K562 (cell line): ENCODE measurements around the gene LRRC47. TPM values are rescaled to one million over a fixed set of nuclear protein-coding genes. Genes with fewer than 3 reads are reported as not detected.

Source experiments
- ATAC-seq: fragments of 200-7000 bp; cut with Tn5 transposase; 3 replicates; pipeline ENCODE4 v1.9.1; 2020; ENCODE audit warnings: moderate library complexity
- BruUV-seq: library from RNA; stranded (reverse); fragments of 400-500 nt; replicated peaks from 2 replicates; lab custom pipeline; 2021; lab: Mats Ljungman, UMichigan
- CTCF ChIA-PET: fragments of 300-600 bp; formaldehyde crosslinking; extraction: SDS; loops from one replicate; lab custom pipeline; 2021; ENCODE audit warnings: low intra/inter-chr PET ratio; lab: Yijun Ruan, JAX
- POLR2A ChIA-PET: fragments of 300-600, 350-650 bp; sonication (Branson Sonifier 250); formaldehyde crosslinking; extraction: SDS; loops from one replicate; lab custom pipeline; 2021; ENCODE audit warnings: antibody characterized with exemption, inconsistent platforms; lab: Yijun Ruan, JAX
- DNase-seq, 4 experiments: peaks; one replicate each; pipeline versions ENCODE4 v3.0.0 to v3.0.0-alpha.2; 2011 to 2018; ENCODE audit warnings: low spot score in 3 of 4, mixed read lengths in 3 of 4; ENCODE audit errors: extremely low read depth in 1 of 4
- FAIRE-seq: peaks from 2 replicates; lab custom pipeline; 2011; peaks lifted over from hg19 to GRCh38; lab: Jason Lieb, UNC
- H2AFZ ChIP-seq: 2 replicates; pipeline ENCODE4 v1.6.0; 2011; ENCODE audit warnings: low read depth, low read length, control low read depth, inconsistent platforms
- H3K27ac ChIP-seq: fragments of 200-600 bp; 3 replicates; pipeline ENCODE4 v1.8.0; 2011; ENCODE audit warnings: low read depth, mild to moderate bottlenecking, control low read depth, inconsistent platforms, low read length, moderate library complexity, mixed read lengths; ENCODE audit errors: extremely low read depth
- H3K27me3 ChIP-seq, 2 experiments: fragments of 300-600 bp in 1 of 2; 2 replicates in 1 of 2; 3 replicates in 1 of 2; pipeline versions ENCODE4 v1.6.0 to v1.8.0; 2011; ENCODE audit warnings: inconsistent platforms in 2 of 2, low read length in 2 of 2, mild to moderate bottlenecking in 1 of 2, mixed read lengths in 1 of 2, moderate library complexity in 1 of 2; ENCODE audit not compliant: control insufficient read depth in 2 of 2, insufficient read depth in 2 of 2
- H3K36me3 ChIP-seq: fragments of 300-600 bp; 3 replicates; pipeline ENCODE4 v1.8.0; 2011; ENCODE audit warnings: mild to moderate bottlenecking, low read length, inconsistent platforms; ENCODE audit not compliant: control insufficient read depth, insufficient read depth
- H3K4me1 ChIP-seq, 2 experiments: fragments of 200-600 bp in 1 of 2; replicated peaks in 1 of 2; 2 replicates in 1 of 2; 3 replicates in 1 of 2; pipeline versions ENCODE4 v1.5.1 to v1.8.0; 2011; ENCODE audit warnings: inconsistent platforms in 2 of 2, low read length in 2 of 2, mild to moderate bottlenecking in 1 of 2, mixed read lengths in 1 of 2, moderate library complexity in 1 of 2; ENCODE audit not compliant: control insufficient read depth in 2 of 2, insufficient read depth in 2 of 2
- H3K4me2 ChIP-seq: 2 replicates; pipeline ENCODE4 v1.6.1; 2011; ENCODE audit warnings: low read length, control low read depth, inconsistent platforms, mixed read lengths; ENCODE audit not compliant: insufficient read depth
- H3K4me3 ChIP-seq: fragments of 200-600 bp; sonication (generic), shearing (Covaris generic); 2 replicates; pipeline ENCODE4 v1.5.1; 2016; ENCODE audit warnings: control low read depth, inconsistent platforms
- H3K79me2 ChIP-seq: fragments of 200-600 bp; 3 replicates; pipeline ENCODE4 v1.8.0; 2011; ENCODE audit warnings: low read length, inconsistent platforms; ENCODE audit not compliant: control insufficient read depth, insufficient read depth
- H3K9ac ChIP-seq, 2 experiments: 2 replicates each; pipeline versions ENCODE4 v1.6.0 to v1.6.1; 2011; ENCODE audit warnings: low read depth in 2 of 2, low read length in 2 of 2, control low read depth in 1 of 2, inconsistent platforms in 1 of 2, mild to moderate bottlenecking in 1 of 2, mixed read lengths in 1 of 2; ENCODE audit not compliant: insufficient read depth in 1 of 2
- H3K9me1 ChIP-seq: one replicate; pipeline ENCODE4 v1.6.0; 2011; ENCODE audit warnings: inconsistent platforms, mild to moderate bottlenecking, low read length, moderate library complexity; ENCODE audit not compliant: control insufficient read depth, insufficient read depth
- H3K9me3 ChIP-seq: replicated peaks from 2 replicates; pipeline ENCODE4 v1.5.1; 2011; ENCODE audit warnings: low read depth, low read length, inconsistent platforms; ENCODE audit not compliant: control insufficient read depth, insufficient read depth
- H4K20me1 ChIP-seq: replicated peaks from 2 replicates; pipeline ENCODE4 v1.6.1; 2011; ENCODE audit warnings: low read length, inconsistent platforms, mixed read lengths; ENCODE audit not compliant: control insufficient read depth, insufficient read depth
- BRCA1 ChIP-seq, 2 experiments: fragments of 450-650 bp in 1 of 2; sonication (generic) in 1 of 2; formaldehyde crosslinking in 1 of 2; IDR thresholded peaks; 2 replicates each; pipeline versions ENCODE4 v1.5.0 to v1.6.1; 2017 to 2020; ENCODE audit warnings: mild to moderate bottlenecking in 1 of 2, missing genetic modification reagents in 1 of 2
- GABPB1 ChIP-seq: sonication (generic); formaldehyde crosslinking; IDR thresholded peaks from 2 replicates; pipeline ENCODE4 v1.8.0; 2022; ENCODE audit warnings: mild to moderate bottlenecking, missing genetic modification reagents
- NR2C1 ChIP-seq, 2 experiments: fragments of 450-650 bp; IDR thresholded peaks; 2 replicates each; pipeline ENCODE4 v1.6.1; 2017; ENCODE audit warnings: mild to moderate bottlenecking in 2 of 2, antibody characterized with exemption in 1 of 2, inconsistent platforms in 1 of 2, missing compliant biosample characterization in 1 of 2, missing genetic modification characterization in 1 of 2
- PHF8 ChIP-seq: fragments of 200-600 bp; sonication (generic); IDR thresholded peaks from 2 replicates; pipeline ENCODE4 v1.6.1; 2012; ENCODE audit warnings: mixed run types, mild to moderate bottlenecking, inconsistent platforms, low read length, moderate library complexity, borderline replicate concordance
- STAG1 ChIP-seq: sonication (generic); formaldehyde crosslinking; IDR thresholded peaks from 2 replicates; pipeline ENCODE4 v1.5.0; 2020; ENCODE audit warnings: missing genetic modification reagents, borderline replicate concordance
- TAF9B ChIP-seq: fragments of 450-650 bp; IDR thresholded peaks from 2 replicates; pipeline ENCODE4 v1.6.1; 2018; ENCODE audit warnings: mild to moderate bottlenecking; ENCODE audit not compliant: partially characterized antibody
- TCFL5 ChIP-seq: fragments of 250-450 bp; sonication (Bioruptor Pico); conservative IDR thresholded peaks from 2 replicates; pipeline ENCODE4 v1.6.1; 2021; ENCODE audit warnings: mild to moderate bottlenecking, moderate library complexity, matching md5 sums
- ZNF146 ChIP-seq: IDR thresholded peaks from one replicate; pipeline ENCODE4 v1.6.1; 2018; ENCODE audit warnings: missing compliant biosample characterization; ENCODE audit not compliant: unreplicated experiment
- ZNF431 ChIP-seq: sonication (generic); formaldehyde crosslinking; IDR thresholded peaks from 2 replicates; pipeline ENCODE4 v1.8.0; 2022; ENCODE audit warnings: mild to moderate bottlenecking, missing genetic modification reagents
- WGBS: fragments of 100-300 bp; shearing (Covaris generic); methylation state at CpG from one replicate; pipeline ENCODE4 v1.1.6; 2016; ENCODE audit warnings: low coverage, mixed read lengths; ENCODE audit not compliant: insufficient coverage; ENCODE audit errors: missing lambda C conversion rate; 5-methylcytosine and 5-hydroxymethylcytosine counted together
- in situ Hi-C: fragments of 300-500 bp; cut with MboI; formaldehyde crosslinking; loops from 4 replicates; pipeline ENCODE4 v1.15.0; 2018; ENCODE audit warnings: inconsistent platforms, mixed read lengths
- intact Hi-C: fragments of 100-400 bp; cut with micrococcal nuclease; formaldehyde crosslinking; loops from 2 replicates; pipeline ENCODE4 v1.14.2; 2022
- polyA plus RNA-seq, 8 experiments: library from polyadenylated mRNA; depleted of rRNA in 4 of 8; stranded (reverse) in 5 of 8; unstranded in 3 of 8; fragments of >200 nt; fragmentation: Nextera tagmentation in 2 of 8; fragmentation: Illumina TruSeq in 1 of 8; extraction: Ambion mirVana in 2 of 8; extraction: Trizol in 1 of 8; gene quantifications; 2 replicates each; pipeline versions ENCODE4 v1.2.1 to v1.2.3, GENCODE V29; 2011 to 2014; ENCODE audit warnings: inconsistent platforms in 1 of 8, missing spikeins in 1 of 8
- total RNA-seq, 7 experiments: library from RNA; depleted of rRNA in 6 of 7; stranded (reverse); fragments of >200 nt in 6 of 7; fragmentation: Illumina TruSeq in 2 of 7; extraction: Trizol in 2 of 7; gene quantifications; 2 replicates each; pipeline versions ENCODE4 v1.2.1 to v1.2.3, GENCODE V29; 2011 to 2021; ENCODE audit warnings: low replicate concordance in 1 of 7
- TF ChIP-seq, protein P1 (sequence below): sonication (generic); formaldehyde crosslinking; IDR thresholded peaks from 2 replicates; pipeline ENCODE4 v1.8.0; 2022; ENCODE audit warnings: mild to moderate bottlenecking, missing genetic modification reagents
- TF ChIP-seq, protein P2 (sequence below), 2 experiments: fragments of 450-650 bp; IDR thresholded peaks; 2 replicates each; pipeline ENCODE4 v1.6.1; 2016; ENCODE audit warnings: mild to moderate bottlenecking in 2 of 2, borderline replicate concordance in 1 of 2, low read depth in 1 of 2, moderate library complexity in 1 of 2

LRRC47 gene
- total and polyA plus RNA-seq, 9 of the 15 experiments (the other 6 are each of a cell fraction or from before 2014, with no cell fraction given) = 4.6 to 68.0 (median 35.9) TPM

GRCh38 chr1:3770047-3770765, 26.1 kb downstream of the LRRC47 start:
- Histone ChIP-seq H3K36me3 (no peaks in the 10 kb centered on the region), H3K4me3 (no peak overlapping the region), H3K4me2 (no peak overlapping the region), H3K27me3 (no peaks in the 10 kb centered on the region), H3K79me2 (peaks cover 32% of the 10 kb centered on the region), H4K20me1 (no peaks in the 10 kb centered on the region), H3K9ac (peak overlapping the region in 1 of 2 experiments; percentile 47; a peak in 1 of 4 replicates), H3K27ac (no peak overlapping the region), H3K4me1 (peaks cover 19 to 71% of the 10 kb centered on the region in 2 experiments), H3K9me1 (no peaks in the 10 kb centered on the region), H2AFZ (no peak overlapping the region), H3K9me3 (no peaks in the 10 kb centered on the region)
- CTCF ChIA-PET = no interaction called here
- whole genome bisulfite sequencing = 91% methylated on average over 16 of the region's 16 CpGs
- no TSS peak for BruUV-seq
- no peak for ATAC-seq
- POLR2A ChIA-PET = interaction anchor here (0.7 to 2.7 kb wide), 3 partner anchors 10 to 32 kb away, joined by 3 to 14 read pairs (median 9); no protein-coding TSS in a partner anchor
- in situ Hi-C loops = no loop called here
- intact Hi-C loops = no loop called here
- DNase-seq = no peak
- no peak for FAIRE-seq
- TF ChIP-seq, protein P1, sequence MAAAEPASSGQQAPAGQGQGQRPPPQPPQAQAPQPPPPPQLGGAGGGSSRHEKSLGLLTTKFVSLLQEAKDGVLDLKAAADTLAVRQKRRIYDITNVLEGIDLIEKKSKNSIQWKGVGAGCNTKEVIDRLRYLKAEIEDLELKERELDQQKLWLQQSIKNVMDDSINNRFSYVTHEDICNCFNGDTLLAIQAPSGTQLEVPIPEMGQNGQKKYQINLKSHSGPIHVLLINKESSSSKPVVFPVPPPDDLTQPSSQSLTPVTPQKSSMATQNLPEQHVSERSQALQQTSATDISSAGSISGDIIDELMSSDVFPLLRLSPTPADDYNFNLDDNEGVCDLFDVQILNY (CRISPR knock-in tag) = no peak
- no peak for TF ChIP-seq BRCA1 (IDR thresholded peaks at IDR 0.05)
- no peak for TF ChIP-seq BRCA1 (CRISPR knock-in tag; IDR thresholded peaks at IDR 0.05)
- no peak for TF ChIP-seq ZNF146
- no peak for TF ChIP-seq STAG1 (CRISPR knock-in tag)
- no peak for TF ChIP-seq TAF9B
- TF ChIP-seq ZNF431 (CRISPR knock-in tag) = no peak
- TF ChIP-seq GABPB1 (CRISPR knock-in tag) = no peak
- TF ChIP-seq NR2C1 (IDR thresholded peaks at IDR 0.05) = no peak
- no peak for TF ChIP-seq NR2C1 (tag; IDR thresholded peaks at IDR 0.05)
- TF ChIP-seq TCFL5 (CRISPR knock-in tag) = no peak
- TF ChIP-seq PHF8 = no peak
- TF ChIP-seq, protein P2, sequence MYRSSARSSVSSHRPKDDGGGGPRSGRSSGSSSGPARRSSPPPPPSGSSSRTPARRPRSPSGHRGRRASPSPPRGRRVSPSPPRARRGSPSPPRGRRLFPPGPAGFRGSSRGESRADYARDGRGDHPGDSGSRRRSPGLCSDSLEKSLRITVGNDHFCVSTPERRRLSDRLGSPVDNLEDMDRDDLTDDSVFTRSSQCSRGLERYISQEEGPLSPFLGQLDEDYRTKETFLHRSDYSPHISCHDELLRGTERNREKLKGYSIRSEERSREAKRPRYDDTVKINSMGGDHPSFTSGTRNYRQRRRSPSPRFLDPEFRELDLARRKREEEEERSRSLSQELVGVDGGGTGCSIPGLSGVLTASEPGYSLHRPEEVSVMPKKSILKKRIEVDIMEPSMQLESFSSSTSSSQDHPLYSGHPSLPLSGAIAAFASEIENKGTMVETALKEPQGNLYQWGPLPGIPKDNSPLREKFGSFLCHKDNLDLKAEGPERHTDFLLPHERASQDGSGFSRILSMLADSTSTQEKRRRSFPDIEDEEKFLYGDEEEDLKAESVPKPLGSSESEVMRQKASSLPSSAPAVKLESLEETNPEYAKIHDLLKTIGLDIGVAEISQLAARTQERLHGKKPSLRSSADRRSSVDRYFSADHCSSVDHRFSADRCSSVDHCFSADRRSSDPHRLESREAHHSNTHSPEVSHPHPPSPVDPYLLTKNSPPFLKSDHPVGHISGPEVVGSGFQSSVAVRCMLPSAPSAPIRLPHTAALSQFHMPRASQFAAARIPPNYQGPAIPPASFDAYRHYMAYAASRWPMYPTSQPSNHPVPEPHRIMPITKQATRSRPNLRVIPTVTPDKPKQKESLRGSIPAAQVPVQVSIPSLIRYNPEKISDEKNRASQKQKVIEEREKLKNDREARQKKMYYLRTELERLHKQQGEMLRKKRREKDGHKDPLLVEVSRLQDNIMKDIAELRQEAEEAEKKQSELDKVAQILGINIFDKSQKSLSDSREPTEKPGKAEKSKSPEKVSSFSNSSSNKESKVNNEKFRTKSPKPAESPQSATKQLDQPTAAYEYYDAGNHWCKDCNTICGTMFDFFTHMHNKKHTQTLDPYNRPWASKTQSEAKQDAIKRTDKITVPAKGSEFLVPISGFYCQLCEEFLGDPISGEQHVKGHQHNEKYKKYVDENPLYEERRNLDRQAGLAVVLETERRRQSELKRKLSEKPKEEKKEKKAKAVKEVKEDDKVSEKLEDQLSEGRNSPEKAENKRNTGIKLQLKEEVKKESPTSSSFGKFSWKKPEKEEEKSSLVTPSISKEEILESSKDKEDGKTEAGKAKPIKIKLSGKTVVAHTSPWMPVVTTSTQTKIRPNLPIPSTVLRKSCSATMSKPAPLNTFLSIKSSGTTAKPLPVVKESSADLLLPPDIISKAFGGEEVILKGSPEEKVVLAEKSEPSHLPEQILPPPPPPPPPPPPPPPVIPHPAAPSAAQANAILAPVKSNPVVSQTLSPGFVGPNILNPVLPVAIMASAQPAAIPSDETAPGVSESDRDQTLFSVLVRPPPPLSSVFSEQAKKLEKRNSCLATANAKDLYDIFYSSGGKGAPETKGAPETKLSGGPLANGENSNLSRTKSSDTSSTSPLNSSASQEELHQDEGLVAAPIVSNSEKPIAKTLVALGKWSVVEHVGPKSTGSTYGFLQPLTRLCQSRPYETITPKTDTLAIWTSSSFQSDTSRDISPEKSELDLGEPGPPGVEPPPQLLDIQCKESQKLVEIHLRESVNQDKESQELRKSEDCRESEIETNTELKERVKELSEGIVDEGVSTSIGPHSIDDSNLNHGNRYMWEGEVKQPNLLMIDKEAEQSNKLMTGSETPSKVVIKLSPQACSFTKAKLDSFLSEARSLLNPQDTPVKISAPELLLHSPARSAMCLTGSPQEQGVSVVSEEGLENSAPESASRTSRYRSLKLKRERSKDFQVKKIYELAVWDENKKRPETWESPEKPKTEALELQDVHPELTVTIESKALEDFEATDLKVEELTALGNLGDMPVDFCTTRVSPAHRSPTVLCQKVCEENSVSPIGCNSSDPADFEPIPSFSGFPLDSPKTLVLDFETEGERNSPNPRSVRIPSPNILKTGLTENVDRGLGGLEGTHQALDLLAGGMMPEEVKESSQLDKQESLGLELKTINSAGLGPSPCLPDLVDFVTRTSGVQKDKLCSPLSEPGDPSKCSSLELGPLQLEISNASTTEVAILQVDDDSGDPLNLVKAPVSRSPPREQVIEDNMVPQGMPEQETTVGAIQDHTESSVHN (IDR thresholded peaks at IDR 0.05; ENCODE audit: borderline replicate concordance in 1 of 2, low read depth in 1 of 2) = no peak
